GM10248 (cell line): ENCODE results near the gene SMYD3.
A peak's percentile ranks its signal among the peaks of the same experiment; 100 is the strongest.

Experiments used
- CTCF ChIA-PET: fragments of 300-600 bp; sonication (Branson Sonifier 250); formaldehyde crosslinking; extraction: SDS; loops from one replicate; lab custom pipeline; 2021; ENCODE audit warnings: antibody characterized with exemption; lab: Yijun Ruan, JAX
- POLR2A ChIA-PET: fragments of 350-650 bp; sonication (Branson Sonifier 250); formaldehyde crosslinking; extraction: SDS; loops from one replicate; lab custom pipeline; 2020; ENCODE audit warnings: antibody characterized with exemption; lab: Yijun Ruan, JAX
- DNase-seq: peaks from one replicate; pipeline ENCODE4 v3.0.0; 2012; ENCODE audit errors: extremely low spot score
- TF ChIP-seq, protein P1 (sequence below): IDR thresholded peaks from 2 replicates; pipeline ENCODE4 v1.5.1; 2012; ENCODE audit warnings: mild to moderate bottlenecking, low read depth; ENCODE audit errors: extremely low read depth, missing control alignments, control extremely low read depth

SMYD3 gene

DNA sequence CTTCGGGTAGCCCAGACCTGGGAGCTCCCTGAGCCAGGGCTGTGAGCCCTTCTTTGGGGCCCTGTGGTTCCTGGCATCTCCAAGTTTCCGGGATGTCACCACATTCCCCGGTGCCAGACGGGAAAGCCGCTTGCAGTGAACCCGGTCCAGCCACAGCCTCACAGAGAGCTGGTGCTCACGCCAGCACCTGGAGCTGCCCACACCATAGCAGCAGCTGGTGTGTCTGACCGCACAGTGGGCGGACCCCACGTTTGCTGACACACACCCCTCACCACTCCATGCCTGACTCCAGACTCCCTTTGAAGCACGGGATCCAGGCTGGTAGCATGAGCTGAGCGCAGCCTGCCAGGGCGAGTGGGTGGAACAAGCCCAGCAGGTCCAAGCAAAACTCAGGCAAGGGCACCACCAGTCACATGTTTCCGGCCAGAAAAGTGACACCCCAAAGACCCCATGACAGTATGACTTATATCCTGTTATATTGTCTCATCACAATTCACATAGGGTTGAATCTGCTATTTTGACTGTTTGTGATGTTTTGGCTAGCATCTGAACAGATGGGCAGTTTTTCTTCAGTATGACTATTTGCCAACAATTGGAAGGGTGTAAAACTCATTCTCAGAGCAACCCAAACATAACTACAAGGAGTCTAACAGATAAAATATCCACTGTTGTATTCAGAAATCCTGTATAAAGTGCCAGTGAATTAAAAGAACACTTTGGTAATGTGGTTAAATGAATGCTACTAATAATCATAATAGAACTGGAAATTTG, 285.4 kb downstream of the SMYD3 start:
- ChIA-PET POLR2A (no interaction called here), CTCF (interaction anchor here (0.7 to 1.9 kb wide), 3 partner anchors 8 to 84 kb away, joined by 3 to 7 read pairs (median 3); no protein-coding TSS in a partner anchor)
- no peak for DNase-seq
- TF ChIP-seq, protein P1, sequence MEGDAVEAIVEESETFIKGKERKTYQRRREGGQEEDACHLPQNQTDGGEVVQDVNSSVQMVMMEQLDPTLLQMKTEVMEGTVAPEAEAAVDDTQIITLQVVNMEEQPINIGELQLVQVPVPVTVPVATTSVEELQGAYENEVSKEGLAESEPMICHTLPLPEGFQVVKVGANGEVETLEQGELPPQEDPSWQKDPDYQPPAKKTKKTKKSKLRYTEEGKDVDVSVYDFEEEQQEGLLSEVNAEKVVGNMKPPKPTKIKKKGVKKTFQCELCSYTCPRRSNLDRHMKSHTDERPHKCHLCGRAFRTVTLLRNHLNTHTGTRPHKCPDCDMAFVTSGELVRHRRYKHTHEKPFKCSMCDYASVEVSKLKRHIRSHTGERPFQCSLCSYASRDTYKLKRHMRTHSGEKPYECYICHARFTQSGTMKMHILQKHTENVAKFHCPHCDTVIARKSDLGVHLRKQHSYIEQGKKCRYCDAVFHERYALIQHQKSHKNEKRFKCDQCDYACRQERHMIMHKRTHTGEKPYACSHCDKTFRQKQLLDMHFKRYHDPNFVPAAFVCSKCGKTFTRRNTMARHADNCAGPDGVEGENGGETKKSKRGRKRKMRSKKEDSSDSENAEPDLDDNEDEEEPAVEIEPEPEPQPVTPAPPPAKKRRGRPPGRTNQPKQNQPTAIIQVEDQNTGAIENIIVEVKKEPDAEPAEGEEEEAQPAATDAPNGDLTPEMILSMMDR = no peak

DNA sequence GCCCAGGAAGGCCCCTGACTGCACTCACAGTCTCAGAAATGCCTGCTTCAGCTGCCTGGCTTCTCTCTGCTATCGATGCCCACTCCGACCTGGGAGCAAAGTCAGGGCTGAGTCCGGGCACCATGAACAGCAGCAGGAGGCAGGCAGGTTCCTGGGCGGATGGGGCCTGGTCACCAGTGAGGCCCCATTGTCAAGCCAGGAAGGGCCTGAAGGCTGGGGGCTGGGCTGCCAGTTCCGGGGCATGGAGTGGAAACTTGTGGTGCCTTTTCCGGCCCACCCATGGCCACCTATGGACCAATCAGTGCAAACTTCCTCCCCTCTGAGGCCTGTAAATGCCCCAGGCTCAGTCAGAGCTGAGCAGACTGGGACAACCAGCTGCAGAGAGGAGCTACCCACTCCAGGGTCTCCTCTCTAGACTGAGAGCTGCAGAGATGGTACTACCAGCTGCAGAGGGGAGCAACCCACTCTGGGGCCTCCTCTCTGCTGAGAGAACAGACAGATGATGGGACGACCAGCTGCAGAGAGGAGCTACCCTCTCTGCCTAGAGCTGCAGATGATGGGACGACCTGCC, 286.5 kb downstream of the SMYD3 start:
- CTCF ChIA-PET = interaction anchor here (1.0 kb wide), 1 partner anchor 14 kb away, joined by 3 read pairs; no protein-coding TSS in a partner anchor
- DNase-seq = no peak
- POLR2A ChIA-PET = no interaction called here
- TF ChIP-seq, protein P1 = no peak

DNA sequence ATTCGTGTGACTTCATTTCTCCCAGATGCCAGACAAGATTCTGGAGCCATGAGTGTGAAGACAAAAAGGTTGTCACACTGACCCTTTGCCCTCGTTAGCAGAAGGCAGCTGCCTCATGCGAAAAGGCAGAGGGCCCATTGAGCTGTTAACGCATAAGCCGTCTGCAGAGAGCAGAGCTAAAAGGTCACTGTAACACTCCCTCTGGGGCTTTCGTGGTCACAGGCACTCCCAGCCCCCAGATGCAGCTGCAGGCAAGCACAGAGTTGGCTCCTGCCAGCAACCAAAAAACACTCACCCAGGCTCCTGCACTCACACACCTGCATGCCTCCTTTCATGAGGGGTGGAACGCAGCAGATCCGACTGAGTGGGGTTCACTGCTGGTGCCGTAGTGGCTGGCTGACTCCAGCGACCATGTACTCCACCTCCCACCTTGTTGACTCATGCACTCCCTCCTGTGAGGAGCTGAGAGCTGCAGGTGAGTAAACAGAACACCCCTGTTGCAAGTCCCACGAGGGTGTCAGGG, 287.5 kb downstream of the SMYD3 start:
- TF ChIP-seq, protein P1 = no peak
- POLR2A ChIA-PET = no interaction called here
- CTCF ChIA-PET = interaction anchor here (1.3 kb wide), 1 partner anchor 12 kb away, joined by 3 read pairs; no protein-coding TSS in a partner anchor
- peak; percentile 49 for DNase-seq

DNA sequence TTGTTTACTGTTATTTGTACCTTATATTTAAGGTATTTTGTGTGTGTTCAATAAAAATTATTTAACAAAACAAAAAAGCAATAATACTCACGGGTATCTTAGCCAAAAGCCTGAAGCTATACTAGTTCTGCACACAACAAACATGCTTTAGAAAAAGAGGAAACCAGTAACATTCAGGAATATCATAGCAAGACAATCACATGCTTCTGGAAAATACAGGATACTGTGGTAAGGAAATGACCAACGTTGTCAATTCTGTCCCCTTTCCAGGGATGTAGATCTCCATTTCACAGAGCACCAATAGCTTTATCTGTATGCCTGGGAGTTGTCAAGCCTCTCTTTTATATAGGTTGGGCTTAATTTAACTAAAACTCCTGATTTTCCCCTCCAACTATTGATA, 288.4 kb downstream of the SMYD3 start:
- TF ChIP-seq, protein P1 = no peak
- CTCF ChIA-PET = interaction anchor here (1.3 kb wide), 1 partner anchor 11 kb away, joined by 3 read pairs; no protein-coding TSS in a partner anchor
- POLR2A ChIA-PET = no interaction called here
- no peak for DNase-seq

DNA sequence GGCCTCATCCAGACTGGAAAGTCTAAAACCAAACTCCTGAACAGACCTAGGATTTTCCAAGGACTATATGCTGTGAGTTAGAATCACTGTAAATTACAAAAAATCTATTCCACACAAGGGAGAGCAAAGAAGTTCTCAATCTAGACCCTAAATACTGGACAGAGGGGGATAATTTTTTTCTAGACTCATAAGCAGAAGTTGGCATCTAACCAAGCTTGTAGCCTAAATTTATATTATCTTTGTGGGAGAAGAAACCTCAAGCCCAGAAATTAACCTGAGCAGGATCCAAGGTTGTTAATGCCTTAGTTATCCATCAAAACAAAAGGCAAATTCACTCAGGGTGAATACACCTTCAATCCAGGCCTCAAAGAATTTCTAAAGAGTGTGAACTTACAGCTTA, 290.2 kb downstream of the SMYD3 start:
- ChIA-PET CTCF (no interaction called here), POLR2A (no interaction called here)
- TF ChIP-seq, protein P1 = no peak
- no peak for DNase-seq

DNA sequence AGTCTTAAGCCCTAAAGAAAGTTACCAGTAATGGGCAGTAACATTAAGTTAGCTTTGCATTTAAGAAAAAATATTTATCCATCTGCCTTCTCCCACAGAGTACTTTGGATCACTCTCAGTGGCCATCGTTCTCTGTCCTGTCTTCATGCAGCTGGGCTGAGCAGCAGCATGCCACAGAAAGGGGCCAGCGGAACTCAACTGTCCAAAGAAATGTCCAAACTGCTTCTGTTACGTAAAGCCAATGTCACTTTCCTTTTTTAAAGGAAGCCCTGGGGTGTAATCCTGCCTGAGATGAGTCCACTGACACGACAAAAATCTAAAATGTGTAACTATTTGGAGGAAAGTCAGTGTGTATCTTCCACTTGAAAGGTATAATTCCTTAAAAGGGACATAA, 291.6 kb downstream of the SMYD3 start:
- TF ChIP-seq, protein P1 = no peak
- POLR2A ChIA-PET = no interaction called here
- CTCF ChIA-PET = interaction anchor here (0.9 to 1.9 kb wide), 3 partner anchors 14 to 76 kb away, joined by 3 to 5 read pairs (median 5); no protein-coding TSS in a partner anchor
- no peak for DNase-seq
